Activated T-cell treated with anti-CD3 and anti-CD28 coated beads, Interleukin-2, amount 50 U/mL, for 4 hours (primary cell): Measurements from ENCODE around the gene CBS. TPM values are rescaled to one million over a fixed set of nuclear protein-coding genes. Genes with fewer than 3 reads are reported as not detected.
A peak's percentile ranks its signal among the peaks of the same experiment; 100 is the strongest.
"Not testable (repeated sequence)": the region's sequence is repeated elsewhere in the genome, so short reads cannot be mapped to it uniquely, and the experiment has no call there.

ENCODE experiments used
- ATAC-seq, 2 donors: fragments of 200-7000 bp; cut with Tn5 transposase; one replicate each; pipeline ENCODE4 v1.10.0; 2021
- DNase-seq: peaks from one replicate; pipeline ENCODE4 v3.0.0-alpha.2; 2020
- H3K27me3 Mint-ChIP-seq: one replicate; pipeline ENCODE4 v1.8.0; 2021; ENCODE audit warnings: low read depth, mixed read lengths
- H3K36me3 Mint-ChIP-seq: one replicate; pipeline ENCODE4 v1.8.0; 2022; ENCODE audit warnings: mixed read lengths; ENCODE audit not compliant: insufficient read depth
- H3K4me1 Mint-ChIP-seq: one replicate; pipeline ENCODE4 v1.8.0; 2021; ENCODE audit warnings: low read depth, mixed read lengths
- H3K4me3 Mint-ChIP-seq: one replicate; pipeline ENCODE4 v1.8.0; 2021; ENCODE audit warnings: mild to moderate bottlenecking, moderate library complexity, mixed read lengths
- H3K9me3 Mint-ChIP-seq: one replicate; pipeline ENCODE4 v1.8.0; 2021; ENCODE audit warnings: mixed read lengths
- total RNA-seq, 3 donors: library from RNA; stranded (reverse); gene quantifications; one replicate each; pipeline ENCODE4 v1.2.1, GENCODE V29; 2021

The CBS gene
- total RNA-seq, 3 donors from 2014 or later, result 5.5 to 9.4 (median 8.4) TPM

DNA sequence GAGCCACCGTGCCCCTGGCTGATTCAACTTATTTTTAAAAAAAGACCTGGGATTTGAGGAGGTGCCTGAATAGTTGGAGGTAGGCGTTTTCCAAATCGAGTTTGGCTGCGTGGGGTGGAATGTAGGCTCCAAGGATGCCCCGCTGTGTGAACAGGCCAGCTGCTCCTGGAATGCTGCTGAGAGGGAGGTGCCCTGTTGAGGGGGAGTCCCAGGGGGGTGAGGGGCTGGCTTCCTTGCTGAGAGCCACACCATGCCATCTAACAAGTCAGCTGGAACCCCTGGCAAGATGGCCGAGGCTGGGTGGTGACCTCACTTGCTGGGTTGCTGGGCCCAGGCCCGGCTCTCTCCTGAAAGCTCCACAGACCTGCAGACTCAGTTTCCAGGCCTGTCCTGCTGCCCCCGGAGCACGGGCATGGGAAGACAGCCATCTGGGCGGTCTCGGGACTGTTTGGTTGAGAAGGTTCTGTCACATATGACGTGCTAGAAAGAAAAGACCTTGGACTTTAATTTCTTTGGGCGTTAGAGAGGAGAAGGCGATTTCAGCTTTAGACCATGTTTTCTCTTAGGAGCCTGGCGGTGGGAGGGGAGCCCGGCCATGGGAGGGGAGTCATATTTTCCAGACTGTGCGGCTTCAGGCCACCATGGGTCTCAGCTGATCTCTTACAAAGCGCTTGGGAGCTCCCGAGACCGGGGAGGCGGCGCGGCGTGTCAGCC is 7.1 kb upstream of the CBS start:
- not testable (repeated sequence) for H3K4me1 Mint-ChIP-seq, H3K4me3 Mint-ChIP-seq, ATAC-seq, DNase-seq, H3K27me3 Mint-ChIP-seq, H3K9me3 Mint-ChIP-seq, H3K36me3 Mint-ChIP-seq

GRCh38 chr21:43076643-43077042 is 1.0 kb upstream of the CBS start:
- not testable (repeated sequence) for H3K4me1 Mint-ChIP-seq, H3K27me3 Mint-ChIP-seq, H3K9me3 Mint-ChIP-seq, H3K36me3 Mint-ChIP-seq, DNase-seq, H3K4me3 Mint-ChIP-seq
- ATAC-seq, result peak in 1 of 2 donors; percentile 24

DNA sequence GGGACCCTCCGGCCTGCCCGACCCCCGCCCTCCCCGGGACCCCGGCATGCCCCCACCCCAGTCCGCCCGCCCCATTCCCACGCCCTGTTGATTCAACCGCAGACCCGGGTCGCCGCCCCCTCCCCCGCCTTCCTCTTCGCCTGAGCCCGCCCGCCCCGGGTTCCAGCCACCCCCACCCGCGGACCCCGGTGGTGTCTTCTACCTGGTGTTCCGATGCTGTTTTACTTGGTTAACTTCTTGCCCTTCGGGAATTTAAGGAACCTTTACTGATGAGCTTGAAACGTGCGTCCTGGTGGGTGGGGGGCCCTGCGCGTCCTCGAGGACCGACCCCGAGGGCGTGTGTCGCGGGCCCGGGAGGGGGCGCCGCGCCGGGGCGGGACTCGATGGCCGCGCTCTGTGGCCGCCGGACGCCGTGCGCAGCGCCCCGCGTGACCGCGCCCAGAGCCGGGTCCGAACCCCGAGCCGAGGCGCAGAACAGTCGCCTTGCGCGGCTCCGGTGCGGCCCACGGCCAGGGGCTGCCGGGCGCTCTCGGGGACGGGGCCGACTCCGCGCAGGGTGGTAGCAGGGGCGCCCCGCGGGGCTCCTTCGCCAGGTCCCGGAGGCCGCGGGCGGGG is 495 bp upstream of the CBS start:
- not testable (repeated sequence) for H3K4me1 Mint-ChIP-seq, DNase-seq, H3K9me3 Mint-ChIP-seq, H3K36me3 Mint-ChIP-seq, H3K27me3 Mint-ChIP-seq, H3K4me3 Mint-ChIP-seq
- ATAC-seq, result peak; percentile 18 to 31

- not testable (repeated sequence) for DNase-seq, H3K36me3 Mint-ChIP-seq, H3K9me3 Mint-ChIP-seq, H3K27me3 Mint-ChIP-seq, H3K4me1 Mint-ChIP-seq, H3K4me3 Mint-ChIP-seq
- peak in 1 of 2 donors; percentile 27 for ATAC-seq
Measured at GRCh38 chr21:43074401-43075169, 1.1 kb downstream of the CBS start.

DNA sequence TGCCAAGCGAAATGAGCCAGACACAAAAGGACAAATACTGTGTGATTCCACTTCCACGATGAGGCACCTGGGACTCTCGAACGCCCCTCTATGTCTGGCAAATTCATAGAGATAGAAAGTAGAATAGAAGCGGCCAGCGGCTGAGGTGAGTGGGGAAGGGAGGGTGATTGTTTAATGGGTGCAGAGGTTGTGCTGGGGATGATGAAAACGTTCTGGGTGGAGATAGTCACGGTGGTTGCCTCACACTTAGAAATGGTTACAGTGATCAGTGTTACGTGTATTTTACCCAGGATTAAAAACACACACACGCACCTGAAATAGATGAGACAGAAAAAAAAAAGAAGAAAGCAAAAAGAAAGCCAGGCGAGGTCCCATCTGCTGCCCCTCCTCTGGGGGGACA is 2.9 kb downstream of the CBS start:
- not testable (repeated sequence) for H3K4me1 Mint-ChIP-seq, H3K4me3 Mint-ChIP-seq, ATAC-seq, DNase-seq, H3K9me3 Mint-ChIP-seq, H3K27me3 Mint-ChIP-seq, H3K36me3 Mint-ChIP-seq

DNA sequence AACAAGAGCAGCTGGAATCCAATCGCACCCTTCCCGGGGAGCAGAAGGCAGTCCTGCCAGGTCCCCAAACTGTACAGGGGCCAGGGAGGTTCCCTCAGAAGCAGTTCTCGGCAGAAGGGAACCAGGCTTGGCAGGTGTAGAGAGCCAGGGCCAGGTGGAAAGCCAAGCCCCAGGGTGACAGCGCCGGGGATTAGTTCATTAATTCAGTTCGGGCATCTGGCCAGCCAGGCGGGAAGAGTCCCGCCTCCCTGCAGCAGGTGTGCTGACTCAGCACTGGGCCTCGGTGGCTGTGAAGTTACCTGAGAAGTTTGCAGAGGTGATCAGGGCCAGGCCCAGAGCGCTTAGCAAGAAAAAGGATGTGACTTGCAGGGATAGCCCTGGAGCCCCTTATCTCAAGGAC is 6.0 kb downstream of the CBS start:
- H3K4me3 Mint-ChIP-seq, DNase-seq, H3K9me3 Mint-ChIP-seq, H3K4me1 Mint-ChIP-seq, H3K36me3 Mint-ChIP-seq, ATAC-seq, H3K27me3 Mint-ChIP-seq: not testable (repeated sequence)

GRCh38 chr21:43068065-43068464 is 7.6 kb downstream of the CBS start:
- not testable (repeated sequence) for H3K4me3 Mint-ChIP-seq, DNase-seq, H3K4me1 Mint-ChIP-seq, H3K36me3 Mint-ChIP-seq, H3K27me3 Mint-ChIP-seq, ATAC-seq, H3K9me3 Mint-ChIP-seq

GRCh38 chr21:43066690-43067089 is 8.9 kb downstream of the CBS start:
- H3K36me3 Mint-ChIP-seq, DNase-seq, ATAC-seq, H3K9me3 Mint-ChIP-seq, H3K4me1 Mint-ChIP-seq, H3K27me3 Mint-ChIP-seq, H3K4me3 Mint-ChIP-seq: not testable (repeated sequence)

DNA sequence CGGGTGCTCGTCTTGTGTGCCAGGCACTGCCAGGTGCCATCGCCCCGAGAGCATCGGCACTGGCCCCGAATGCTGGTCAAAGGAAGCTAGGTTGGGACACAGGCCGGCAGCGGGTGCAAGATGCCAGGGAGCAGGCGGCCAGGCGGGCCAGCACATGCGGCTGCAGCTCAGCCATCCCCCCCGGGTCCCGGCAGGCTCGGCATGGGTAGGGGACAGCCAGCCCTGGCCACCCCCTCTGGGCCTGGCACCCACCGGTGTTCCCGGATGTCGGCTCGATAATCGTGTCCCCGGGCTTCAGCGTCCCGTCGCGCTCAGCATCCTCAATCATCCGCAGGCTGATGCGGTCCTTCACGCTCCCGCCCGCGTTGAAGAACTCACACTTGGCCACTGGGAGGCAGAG is 9.6 kb downstream of the CBS start:
- H3K36me3 Mint-ChIP-seq, result not testable (repeated sequence)

DNA sequence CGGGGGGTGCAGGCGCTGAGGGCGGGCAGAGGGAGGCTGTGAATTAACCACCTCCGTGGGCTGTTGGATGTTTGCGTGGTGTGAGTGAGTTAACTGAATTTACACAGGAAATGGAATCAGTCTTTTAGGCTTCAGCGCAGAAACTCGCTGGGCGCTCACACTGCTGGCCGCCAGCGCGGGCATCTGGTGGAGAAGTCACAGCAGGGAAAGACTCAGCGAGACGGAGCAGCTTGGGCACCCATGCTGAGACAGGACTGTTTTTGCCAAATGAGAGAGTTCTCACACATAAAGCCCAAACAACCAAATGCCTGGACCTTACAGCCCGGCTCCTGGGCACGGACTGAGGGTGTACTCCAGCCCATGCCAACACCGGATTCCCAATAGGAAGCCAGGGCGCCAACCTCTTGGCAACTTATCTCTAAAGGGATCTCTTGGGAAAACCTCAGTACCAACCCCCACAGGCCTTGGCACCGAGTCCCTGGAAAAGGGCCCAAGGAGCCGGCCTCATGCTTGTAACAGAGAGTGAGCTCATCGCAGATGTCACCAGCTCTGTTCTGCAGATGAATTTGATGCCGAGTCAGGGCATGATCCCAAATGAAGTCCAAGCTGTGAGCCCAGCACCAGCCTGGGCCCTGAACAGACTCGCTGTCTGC is 11.2 kb downstream of the CBS start:
- H3K4me1 Mint-ChIP-seq, DNase-seq, ATAC-seq: not testable (repeated sequence)

More for the DNA sequence above, 9.6 kb downstream of the CBS start:
- not testable (repeated sequence) for DNase-seq, H3K4me3 Mint-ChIP-seq, H3K4me1 Mint-ChIP-seq, H3K27me3 Mint-ChIP-seq, ATAC-seq, H3K9me3 Mint-ChIP-seq

GRCh38 chr21:43062955-43063664 is 12.5 kb downstream of the CBS start:
- not testable (repeated sequence) for ATAC-seq, H3K4me3 Mint-ChIP-seq, H3K36me3 Mint-ChIP-seq, H3K4me1 Mint-ChIP-seq, H3K27me3 Mint-ChIP-seq, H3K9me3 Mint-ChIP-seq, DNase-seq

More for the DNA sequence above, 11.2 kb downstream of the CBS start:
- not testable (repeated sequence) for H3K4me3 Mint-ChIP-seq, H3K36me3 Mint-ChIP-seq, H3K9me3 Mint-ChIP-seq, H3K27me3 Mint-ChIP-seq

- ATAC-seq, H3K4me3 Mint-ChIP-seq, H3K27me3 Mint-ChIP-seq, H3K9me3 Mint-ChIP-seq, H3K36me3 Mint-ChIP-seq, DNase-seq, H3K4me1 Mint-ChIP-seq: not testable (repeated sequence)
Measured at GRCh38 chr21:43053112-43053511, 22.5 kb downstream of the CBS start.

DNA sequence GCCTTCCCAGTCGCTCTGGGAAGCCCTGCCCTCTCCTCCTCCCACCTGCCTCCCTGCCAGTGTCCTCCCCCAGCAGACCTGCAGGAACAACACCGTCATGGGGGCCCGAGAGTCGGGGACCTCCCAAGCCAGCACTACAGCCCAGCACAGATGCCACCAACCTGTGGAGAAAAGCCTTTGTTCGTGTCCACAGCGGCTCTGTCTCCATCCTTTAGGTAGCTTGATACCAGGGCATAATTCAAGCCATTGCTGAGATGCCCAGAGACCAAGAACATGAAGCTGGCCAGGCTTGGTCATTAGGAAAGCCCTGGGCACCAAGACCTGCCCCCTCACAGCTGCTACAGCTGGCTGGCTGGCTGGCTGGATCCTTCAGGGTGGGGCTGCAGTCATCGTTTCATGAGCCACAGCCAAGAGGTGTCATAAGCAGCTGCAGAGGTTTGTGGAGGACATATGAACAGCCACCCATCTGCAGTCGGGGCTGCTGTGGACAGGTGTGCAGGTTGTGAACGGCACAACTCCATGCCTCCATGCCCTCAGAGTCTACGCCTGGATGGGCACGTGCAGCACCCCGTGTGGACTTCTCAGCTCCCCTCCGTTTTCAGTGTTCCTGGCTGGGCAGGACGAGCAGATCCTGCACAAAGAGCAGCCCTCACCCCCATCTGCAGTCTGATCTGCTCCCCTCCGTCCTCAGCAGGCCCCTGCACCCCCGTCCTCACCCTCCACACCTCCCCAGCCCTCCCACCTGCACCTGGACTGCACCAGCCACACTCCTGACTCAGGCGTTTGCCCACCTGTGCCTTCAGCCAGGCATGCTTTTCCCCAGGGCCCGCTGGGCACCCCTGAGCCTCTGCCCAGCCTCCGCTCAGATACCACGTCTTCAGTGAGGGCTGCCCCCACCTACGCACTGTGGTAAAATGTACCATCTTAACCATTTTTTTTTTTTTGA is 29.5 kb downstream of the CBS start:
- not testable (repeated sequence) for H3K36me3 Mint-ChIP-seq, H3K9me3 Mint-ChIP-seq, H3K27me3 Mint-ChIP-seq, H3K4me1 Mint-ChIP-seq, DNase-seq, H3K4me3 Mint-ChIP-seq
- peak; percentile 60 to 62 for ATAC-seq
